EL (cell line): Measurements from ENCODE around the gene MAF.

Experiments used
- DNase-seq: peaks from one replicate; pipeline ENCODE4 v3.0.0-alpha.2; 2016

MAF gene

DNA sequence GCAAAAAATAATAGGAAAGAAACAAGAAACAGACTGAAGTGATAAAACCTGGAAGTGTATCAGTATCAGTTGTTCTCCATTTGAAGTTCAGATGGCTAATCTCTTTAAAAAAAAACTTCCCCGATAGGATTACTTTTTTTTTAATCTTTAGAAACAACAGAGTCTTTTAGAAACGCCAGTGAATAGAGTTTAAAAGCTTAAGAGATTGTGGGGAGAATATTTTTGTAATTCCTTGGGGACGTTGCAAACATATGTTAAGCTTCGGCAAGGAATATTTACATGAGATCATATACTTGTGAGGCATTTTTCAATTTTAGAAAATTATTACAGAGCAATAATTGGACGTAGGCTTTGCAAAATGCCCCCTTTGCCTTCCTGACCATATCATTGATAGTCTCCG is 13.2 kb downstream of the MAF start:
- DNase-seq, result no peak

DNA sequence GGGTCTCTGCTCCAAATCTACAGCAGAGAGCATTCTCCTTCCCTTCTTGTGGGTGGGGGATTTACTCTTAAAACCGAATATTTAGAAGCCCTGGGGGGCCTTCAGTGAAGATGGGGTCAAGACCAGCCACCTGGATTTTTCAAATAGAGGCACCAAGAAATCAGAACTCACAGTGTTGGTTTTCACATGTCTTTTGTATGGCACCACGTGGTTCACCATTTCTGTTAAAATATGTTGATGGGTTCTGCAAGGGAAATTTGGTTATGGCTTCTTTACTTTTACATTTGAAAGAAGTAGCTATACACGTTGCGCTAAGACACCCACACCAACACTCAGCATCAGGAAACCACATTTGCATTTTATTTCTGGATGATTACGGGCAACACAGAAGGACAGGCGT is 17.7 kb downstream of the MAF start:
- no peak for DNase-seq

DNA sequence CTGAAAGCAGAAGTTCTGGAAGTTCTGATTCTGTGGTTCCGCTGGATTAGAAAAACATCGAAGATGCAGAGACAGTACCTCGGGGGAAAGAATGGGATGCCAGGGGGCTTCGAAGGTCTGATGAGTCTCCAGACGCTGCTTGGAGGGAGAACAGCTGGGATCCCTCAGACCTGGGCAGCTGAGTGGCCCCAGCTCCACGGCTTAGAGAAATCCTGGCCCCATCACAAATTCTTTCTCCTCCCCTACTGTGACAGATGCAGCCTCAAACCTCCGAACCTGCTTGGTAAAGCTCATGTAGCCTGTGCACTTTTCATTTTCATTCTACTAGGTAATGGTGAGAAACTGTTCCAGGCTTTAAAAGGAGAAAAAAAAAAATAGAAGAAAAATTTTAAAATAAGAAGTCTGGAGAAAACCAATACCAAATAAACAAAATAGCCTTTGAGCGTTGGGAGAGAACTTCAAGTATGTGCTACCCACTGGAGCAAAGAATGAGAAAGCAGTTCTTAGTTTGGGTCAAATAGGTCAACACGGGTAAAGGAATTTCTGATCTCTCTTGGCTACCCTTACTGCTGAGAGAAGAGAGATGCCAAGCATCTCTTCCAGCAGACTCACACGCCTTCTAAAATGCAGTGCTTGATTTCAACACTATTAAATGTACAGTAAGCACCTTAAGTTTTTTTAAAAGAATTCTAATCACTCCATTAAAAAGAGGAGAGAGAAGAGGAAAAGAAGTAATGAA is 19.9 kb downstream of the MAF start:
- DNase-seq, result no peak

DNA sequence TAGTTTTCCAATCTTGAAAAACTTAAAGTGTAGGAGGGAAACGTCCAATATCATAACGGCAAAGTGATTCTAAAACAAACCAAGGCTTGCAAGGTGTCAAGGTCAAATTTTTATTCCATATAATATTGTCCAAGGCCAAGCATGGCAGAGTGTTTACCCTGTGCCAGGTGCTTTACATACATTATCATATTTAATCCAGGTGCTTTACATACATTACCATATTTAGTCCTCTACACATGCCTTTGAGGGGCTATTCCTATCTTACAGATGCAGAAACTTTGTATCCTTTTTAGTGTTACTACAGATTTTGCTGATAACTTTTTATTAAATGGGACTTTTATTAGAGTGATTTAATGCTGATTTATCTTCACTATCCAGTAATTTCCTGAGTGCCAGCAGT is 23.9 kb downstream of the MAF start:
- no peak for DNase-seq

DNA sequence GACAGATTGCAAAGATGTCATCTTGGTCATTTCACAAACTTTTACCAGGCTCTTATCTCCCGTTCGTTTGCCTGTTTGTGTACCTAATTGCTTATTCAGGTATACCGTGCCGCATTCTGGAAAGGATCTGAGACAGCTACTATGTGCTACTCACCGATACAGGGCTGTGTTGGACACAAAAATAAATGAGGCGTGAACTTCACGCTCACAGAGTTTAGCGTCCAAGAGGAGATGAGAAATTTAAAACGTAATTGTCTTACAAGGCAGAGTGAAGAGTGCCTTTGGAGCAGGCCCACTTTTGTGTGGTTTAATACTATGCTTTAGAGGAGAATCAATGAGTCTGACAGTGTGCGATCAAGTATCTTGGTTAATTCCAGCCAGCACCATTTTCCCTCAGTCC is 26.7 kb downstream of the MAF start:
- DNase-seq, result no peak

DNA sequence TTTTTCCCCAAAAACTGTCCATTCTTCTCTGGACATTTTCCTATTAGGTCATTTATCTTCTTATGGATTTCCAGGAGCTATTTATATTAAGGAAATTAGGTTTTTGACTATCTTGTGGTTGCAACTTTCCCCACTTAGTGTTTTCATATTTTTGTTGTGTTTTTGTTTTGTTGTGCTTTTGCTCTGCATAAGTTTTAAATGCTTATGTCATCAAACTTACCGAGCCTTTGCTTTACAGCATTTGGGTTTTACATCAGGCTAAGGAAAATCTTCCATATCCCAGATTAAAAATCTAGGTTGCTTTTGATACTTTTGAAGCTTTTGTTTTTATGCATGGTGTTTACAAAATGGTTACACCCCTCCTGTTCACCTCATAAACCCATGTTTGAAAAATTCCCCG is 27.5 kb downstream of the MAF start:
- DNase-seq, result no peak

DNA sequence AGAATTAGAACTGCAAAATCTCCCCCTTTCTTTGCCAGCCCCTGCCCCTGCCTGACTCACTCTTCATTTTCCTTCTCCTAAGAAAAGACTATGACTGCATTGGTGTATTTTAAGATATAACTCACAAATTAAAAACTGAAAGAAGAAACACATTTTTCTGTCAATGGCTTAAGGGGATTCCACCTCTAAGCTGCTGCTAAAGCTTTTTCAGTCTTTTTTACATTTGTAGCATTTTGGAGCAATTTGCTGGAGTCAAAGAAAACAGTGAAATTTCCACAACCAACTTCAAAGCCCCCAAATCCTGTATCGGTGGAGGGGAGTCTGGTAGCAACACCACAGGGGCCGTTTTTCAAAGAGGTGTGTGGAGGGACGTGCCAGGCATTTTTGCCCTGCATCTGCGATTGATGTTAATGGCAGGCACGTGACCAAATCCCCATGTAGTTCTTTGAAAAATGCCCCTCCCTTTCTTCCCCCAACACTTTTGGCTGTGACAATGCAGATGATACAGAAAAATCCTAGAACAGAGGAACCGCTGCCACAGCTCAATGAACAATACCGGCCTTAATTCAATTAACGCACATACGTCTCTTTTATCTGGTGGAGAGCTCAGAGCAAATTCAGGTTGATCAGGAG is 28.5 kb downstream of the MAF start:
- DNase-seq, result no peak

DNA sequence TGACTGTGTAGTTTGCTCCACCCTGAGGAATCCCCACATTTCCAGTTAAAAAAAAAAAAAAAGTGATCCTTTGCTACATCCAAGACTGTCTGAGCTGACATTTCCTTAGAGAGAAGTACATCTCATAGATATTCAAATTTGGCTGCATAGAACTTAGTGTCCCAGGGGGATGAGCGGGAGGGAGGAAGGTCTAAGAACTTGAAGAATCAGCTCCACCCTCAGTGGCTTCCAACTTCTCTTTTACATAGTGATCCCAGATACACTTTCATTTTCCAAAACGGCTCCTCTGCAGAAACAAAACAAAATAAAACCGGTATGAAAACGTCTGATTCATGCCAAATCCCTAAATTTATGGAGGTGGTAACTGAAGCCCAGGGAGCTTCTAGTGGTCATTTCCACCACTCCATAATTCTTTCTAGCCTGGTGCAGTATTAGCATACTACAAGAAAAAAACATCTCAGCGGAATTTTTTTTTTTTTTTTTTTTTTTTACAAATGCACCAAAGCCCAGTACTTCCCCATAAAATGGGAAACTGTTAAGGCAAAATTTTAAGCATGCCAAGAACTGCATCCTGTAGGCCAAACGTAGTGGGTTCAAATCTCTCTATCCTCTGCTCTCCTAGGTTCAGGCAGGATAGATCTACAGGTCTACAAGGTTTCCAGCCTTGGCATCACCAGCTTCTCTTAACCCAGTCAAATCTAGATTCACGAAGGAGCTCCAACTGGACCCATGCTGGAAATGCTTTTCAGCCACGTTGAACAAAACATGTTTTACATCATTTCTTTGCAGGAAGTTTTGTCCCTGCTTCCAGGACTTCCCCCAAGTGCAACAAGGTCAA is 29.3 kb downstream of the MAF start:
- DNase-seq, result no peak

DNA sequence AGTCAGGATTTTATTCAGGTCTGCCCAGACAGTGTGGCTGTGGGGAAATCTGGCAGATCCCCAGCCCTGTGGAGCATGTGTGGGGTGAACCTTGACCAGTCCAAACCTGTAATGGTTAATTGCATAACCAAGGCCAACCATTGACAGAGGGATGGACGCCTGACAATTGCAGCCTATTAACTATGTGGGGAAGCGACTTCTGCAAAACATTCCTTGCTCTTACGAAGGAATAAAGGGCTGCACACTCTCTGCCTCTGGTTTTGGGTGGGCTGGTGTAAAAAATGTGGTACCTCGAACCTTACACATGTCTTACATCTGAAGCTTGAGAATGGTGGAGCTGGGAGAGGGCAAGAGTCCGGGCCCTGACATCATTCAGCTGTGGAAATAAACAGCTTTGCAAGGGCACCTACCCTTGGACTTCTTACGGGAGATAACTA is 35.8 kb downstream of the MAF start:
- no peak for DNase-seq

DNA sequence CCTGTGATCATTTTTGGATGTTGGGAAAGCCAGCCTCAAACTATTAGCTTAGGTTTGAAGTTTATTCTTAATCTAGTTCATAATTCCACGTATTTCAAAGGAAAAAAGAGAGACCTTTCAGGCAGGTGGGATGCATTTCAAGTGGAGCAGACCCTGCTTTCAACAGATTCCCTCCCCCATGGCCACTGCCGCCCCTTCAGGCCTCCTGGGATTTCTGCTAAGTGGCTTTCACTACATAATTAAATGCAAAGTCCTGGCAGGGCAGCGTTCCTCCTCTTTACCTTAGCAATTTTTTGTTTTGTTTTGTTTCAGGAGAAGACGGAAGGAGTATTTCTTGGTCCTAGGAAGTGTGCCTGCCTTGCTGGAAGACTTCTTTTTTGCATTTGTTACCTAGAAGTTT is 36.6 kb downstream of the MAF start:
- DNase-seq, result no peak

DNA sequence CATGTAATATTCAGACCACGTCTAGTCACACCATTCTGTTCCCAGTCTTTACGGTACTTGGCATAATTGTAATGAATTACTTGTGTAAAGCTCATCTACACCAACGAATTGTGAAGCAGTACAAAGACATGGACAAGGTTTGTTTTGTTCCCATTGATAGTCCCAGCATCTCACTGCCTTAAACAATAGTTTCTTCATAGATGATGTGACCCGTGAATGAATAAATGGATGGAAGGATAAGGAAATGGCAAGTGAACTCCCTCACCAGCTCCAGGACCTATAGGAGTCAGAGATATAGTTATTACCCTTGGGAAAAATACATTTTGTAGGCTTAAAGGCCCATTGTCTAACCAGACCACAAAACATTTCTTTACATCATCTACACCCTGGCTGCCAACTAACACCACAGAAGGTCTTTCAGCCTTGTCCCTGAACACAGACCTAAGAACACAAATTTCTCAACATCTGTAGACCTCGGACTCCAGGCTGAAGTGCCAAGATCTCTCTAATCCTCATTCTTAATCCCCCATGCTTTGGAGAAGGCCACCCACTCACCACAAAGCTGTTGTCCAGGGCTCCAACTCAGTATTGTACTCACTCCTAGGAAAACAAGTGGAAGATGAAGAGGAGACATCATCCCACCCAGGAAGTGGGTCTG is 38.2 kb downstream of the MAF start:
- DNase-seq, result no peak

DNA sequence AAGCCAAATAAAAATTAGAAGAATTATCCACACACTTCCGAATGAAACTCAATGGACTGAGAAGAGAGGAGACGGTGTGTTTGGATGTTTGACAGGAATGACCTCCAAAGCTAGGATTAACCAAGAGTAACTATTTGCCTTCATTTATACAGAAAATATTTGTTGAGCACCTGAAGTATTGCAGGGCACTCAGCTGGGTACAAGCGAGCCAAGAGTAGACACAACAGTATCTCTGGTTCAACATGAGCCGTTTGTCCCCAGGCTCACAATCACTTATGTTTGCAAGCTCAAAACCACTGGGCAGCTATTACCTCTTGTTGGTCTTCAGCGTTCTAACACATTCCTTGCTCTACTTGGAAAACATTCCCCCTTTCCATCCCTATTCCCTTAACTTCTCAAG is 38.8 kb downstream of the MAF start:
- no peak for DNase-seq

DNA sequence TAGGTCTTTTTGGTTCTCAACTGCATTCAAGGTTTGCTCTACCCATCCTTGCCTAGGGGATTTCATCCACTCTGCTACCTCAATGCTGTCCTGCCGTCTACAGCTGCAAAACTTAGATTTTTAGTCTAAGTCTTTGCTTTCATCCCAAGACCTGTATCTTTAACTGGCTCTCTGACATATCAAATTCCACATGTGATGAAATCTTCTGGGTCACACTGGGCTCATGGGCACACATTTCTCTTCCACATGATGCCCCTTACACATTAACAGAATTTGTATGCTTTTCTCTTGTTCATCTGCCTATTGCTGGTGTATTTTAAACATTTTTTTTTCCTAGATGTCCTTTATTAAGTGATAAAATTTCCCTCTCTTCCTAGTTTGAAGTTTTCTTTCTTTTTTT is 39.6 kb downstream of the MAF start:
- DNase-seq, result no peak

DNA sequence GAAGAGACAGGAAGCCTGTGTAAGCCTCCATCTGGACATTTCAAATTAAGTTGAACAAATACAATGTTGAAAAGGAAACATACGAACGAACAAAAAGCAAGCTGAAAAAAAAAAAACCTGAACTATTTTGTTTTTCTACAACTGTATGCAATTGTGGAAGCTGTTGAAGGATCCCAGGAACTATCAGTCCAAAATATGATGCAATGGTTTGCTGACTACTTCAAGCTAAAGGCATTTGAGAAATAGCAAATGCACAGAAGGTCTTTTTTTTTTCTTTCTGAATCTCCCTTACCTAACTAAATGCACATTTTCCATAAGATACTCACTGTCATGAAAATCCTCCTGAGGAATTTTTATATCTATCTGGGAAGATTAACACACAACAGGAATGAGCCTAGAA is 40.2 kb downstream of the MAF start:
- DNase-seq, result no peak

DNA sequence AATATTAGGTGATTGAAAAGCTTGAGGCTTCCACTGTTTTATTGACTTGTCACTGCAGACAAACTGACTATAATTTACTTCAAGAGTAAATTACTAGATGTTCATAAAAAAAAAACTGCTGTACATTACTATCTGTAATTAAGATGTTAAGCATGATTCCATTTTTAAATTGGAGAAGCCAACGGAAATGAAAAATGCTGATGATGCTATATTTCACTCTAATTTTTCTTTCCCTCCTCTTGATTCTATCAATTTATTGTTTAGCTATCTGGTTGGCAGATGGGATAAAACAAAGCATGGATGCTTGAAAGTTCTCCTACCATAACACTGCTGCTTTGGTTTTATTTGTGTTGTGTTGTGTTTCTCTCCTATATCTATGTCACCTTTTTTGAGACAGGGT is 41.0 kb downstream of the MAF start:
- DNase-seq, result no peak

DNA sequence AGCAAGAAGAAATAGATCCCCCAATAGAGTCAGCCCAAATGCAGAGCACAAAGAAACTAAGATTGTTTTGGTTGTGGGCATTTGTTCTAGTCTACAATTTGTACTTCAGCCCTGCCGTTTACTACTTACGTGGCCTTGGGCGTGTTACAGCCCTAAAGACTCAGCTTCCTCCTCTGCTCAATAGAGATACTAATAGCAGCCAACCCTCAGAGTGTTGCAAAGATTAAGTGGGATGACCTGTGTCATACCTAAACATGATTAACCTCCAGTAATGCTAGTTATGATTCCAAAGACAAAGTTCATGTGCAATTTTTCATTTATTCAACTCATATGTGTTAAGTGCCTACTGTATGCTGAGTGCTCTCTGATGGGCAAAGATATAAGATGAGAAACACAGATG is 43.1 kb downstream of the MAF start:
- no peak for DNase-seq

DNA sequence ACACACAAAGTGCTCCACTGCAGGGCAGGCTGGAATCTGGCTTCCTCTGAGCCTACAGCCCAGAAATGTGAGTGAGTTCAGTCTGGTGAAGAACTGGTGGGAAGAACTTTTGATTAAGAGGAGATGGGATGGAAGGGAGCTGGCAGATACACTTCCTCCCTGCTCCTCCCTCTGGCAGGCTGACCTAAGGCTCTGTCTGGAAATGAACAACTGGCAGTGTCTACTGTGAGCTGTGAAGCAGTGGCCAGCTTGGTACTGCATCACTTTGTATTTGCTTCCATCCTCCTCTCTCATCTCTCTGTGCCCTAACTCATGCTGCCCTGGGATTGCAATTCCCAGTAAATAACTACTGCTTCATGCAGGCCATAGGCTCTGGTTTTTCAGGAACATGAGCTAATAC is 45.6 kb downstream of the MAF start:
- DNase-seq, result no peak

DNA sequence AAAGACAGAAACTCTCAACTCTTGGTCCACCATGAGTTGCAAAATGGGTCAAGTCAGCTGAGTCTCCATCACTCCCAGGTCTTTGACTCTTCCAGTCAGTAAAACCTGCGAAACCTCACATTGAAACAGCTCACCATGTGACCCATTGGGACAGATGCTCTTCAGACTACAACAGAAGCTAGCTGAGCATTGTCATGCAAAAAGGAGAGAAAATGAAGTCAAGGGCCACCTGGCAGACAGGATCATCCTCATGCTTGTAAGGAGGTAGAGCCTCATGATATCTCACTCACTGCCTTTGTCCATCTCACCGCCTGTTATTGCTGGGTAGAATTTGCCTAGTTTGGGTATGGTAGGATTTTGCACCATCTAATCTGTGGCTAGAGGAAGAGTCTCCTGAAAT is 50.2 kb downstream of the MAF start:
- no peak for DNase-seq

DNA sequence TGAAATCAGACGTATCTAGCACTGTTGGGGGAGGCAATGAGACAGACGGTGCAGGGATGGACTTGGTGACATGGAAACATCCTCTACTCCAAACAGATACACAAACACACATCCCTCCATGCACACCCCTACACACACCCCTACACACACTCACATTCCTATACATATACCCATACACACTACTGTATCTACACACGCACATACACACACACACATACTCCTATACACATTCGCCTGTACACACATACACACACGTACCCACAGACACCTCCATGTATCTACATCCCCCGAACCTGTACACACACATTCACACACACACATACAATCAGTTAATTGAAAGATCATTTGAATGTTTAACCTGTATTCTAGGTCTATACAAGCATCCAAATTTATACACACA is 53.5 kb downstream of the MAF start:
- no peak for DNase-seq
